ENCODE data around the gene CDS2. TPM values are rescaled to one million over a fixed set of nuclear protein-coding genes. Genes with fewer than 3 reads are reported as not detected.

CDS2 gene
- total and polyA plus RNA-seq, 2 of the 13 experiments (the other 11 are each of a cell fraction or from before 2014, with no cell fraction given): 81.3 to 153 TPM

DNA sequence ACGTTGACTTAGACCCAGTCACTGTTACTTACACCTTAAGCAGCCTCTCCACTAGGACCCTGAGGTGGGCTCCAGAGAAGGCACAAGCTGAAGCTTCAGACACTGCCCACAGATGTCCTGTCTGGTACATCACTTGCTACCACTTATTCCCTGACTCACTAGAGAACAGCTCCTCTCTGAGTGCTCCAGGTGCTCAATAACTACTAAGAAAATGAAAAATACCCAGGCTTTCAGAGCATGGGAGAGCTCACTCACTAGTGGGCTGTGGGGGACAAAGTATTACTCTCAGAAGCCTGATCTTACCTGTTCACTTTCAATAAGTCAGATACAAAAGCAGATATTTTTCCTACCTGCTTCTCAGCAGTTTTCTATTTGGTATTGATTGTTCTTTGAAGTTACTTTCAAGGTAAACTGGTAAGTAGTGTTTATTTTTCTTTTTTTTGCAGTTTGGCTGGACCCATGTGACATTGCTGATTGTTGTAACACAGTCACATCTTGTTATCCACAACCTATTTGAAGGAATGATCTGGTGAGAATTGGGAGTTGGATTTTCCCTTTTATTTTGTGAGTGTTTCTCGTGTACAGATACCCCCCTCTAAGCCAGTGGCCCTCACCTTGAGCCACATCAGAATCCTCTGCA lies 55.9 kb downstream of the CDS2 start:
- Histone ChIP-seq H3K4me2 (ENCODE audit: low read depth, low read length) (no peak overlapping the region), H3K27me3 (ENCODE audit: control insufficient read depth in 1 of 2, insufficient read depth in 2 of 2, low read length in 2 of 2) (no peaks in the 10 kb centered on the region), H3K27ac (ENCODE audit: extremely low read length, insufficient read depth, low read length) (peak overlapping the region; percentile 0), H3K4me1 (ENCODE audit: insufficient read depth, low read length) (peaks cover 27% of the 10 kb centered on the region), H2AFZ (ENCODE audit: low read length) (no peak overlapping the region), H3K9me3 (ENCODE audit: low read length) (no peaks in the 10 kb centered on the region), H3K9ac (ENCODE audit: insufficient read depth, low read depth, low read length) (no peak overlapping the region), H3K79me2 (ENCODE audit: insufficient read depth, low read length) (no peaks in the 10 kb centered on the region), H3K4me3 (replicated peaks in 1 of 3; ENCODE audit: insufficient read depth in 1 of 3, low read depth in 2 of 3, low read length in 3 of 3) (no peak overlapping the region), H3K36me3 (replicated peaks in 1 of 2; ENCODE audit: control insufficient read depth in 1 of 2, insufficient read depth in 2 of 2, low read length in 2 of 2) (peaks cover 31 to 90% of the 10 kb centered on the region in 2 experiments), H4K20me1 (ENCODE audit: insufficient read depth, low read length) (no peaks in the 10 kb centered on the region)
- POLR2A ChIA-PET: interaction anchor here (2.6 to 3.0 kb wide), 2 partner anchors 56 to 63 kb away, joined by 11 to 14 read pairs; partner anchors contain the start of genes CDS2 and PCNA
- in situ Hi-C loops (cut with HindIII; ENCODE audit: extremely low pct_ligation_motif_present, low pct_unique_long_range_greater_than_20kb): no loop called here
- no peak for DNase-seq (ENCODE audit: low spot score)
- no TSS peak for BruUV-seq (replicated peaks)
- CTCF ChIA-PET (ENCODE audit: low intra/inter-chr PET ratio, low total read pairs): no interaction called here
- ATAC-seq: no peak
- intact Hi-C loops (cut with micrococcal nuclease; ENCODE audit: unreplicated experiment): no loop called here
- WGBS (ENCODE audit: low lambda C conversion rate): 99% methylated on average over 2 of the region's 2 CpGs
- no peak for FAIRE-seq
- TF ChIP-seq, protein P1, sequence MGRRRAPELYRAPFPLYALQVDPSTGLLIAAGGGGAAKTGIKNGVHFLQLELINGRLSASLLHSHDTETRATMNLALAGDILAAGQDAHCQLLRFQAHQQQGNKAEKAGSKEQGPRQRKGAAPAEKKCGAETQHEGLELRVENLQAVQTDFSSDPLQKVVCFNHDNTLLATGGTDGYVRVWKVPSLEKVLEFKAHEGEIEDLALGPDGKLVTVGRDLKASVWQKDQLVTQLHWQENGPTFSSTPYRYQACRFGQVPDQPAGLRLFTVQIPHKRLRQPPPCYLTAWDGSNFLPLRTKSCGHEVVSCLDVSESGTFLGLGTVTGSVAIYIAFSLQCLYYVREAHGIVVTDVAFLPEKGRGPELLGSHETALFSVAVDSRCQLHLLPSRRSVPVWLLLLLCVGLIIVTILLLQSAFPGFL (CRISPR knock-in tag; IDR thresholded peaks at IDR 0.05): no peak
- TF ChIP-seq SP1 (IDR thresholded peaks at IDR 0.05) (no peak), SP1 (CRISPR knock-in tag; IDR thresholded peaks at IDR 0.05) (no peak), RARA (CRISPR knock-in tag; IDR thresholded peaks at IDR 0.05) (peak; percentile 37; the same call in 1 of the 2 replicates), IKZF1 (IDR thresholded peaks at IDR 0.05) (no peak), FOXP1 (IDR thresholded peaks at IDR 0.05) (no peak), FOXP1 (CRISPR knock-in tag; IDR thresholded peaks at IDR 0.05) (peak; percentile 37; the same call in 1 of the 2 replicates), GTF3A (CRISPR knock-in tag; conservative IDR thresholded peaks at IDR 0.05) (no peak), FOXA3 (CRISPR knock-in tag; IDR thresholded peaks at IDR 0.05) (no peak), KDM4B (CRISPR knock-in tag; IDR thresholded peaks at IDR 0.05) (no peak), MEF2D (CRISPR knock-in tag; IDR thresholded peaks at IDR 0.05) (no peak)
- TF ChIP-seq, protein P2, sequence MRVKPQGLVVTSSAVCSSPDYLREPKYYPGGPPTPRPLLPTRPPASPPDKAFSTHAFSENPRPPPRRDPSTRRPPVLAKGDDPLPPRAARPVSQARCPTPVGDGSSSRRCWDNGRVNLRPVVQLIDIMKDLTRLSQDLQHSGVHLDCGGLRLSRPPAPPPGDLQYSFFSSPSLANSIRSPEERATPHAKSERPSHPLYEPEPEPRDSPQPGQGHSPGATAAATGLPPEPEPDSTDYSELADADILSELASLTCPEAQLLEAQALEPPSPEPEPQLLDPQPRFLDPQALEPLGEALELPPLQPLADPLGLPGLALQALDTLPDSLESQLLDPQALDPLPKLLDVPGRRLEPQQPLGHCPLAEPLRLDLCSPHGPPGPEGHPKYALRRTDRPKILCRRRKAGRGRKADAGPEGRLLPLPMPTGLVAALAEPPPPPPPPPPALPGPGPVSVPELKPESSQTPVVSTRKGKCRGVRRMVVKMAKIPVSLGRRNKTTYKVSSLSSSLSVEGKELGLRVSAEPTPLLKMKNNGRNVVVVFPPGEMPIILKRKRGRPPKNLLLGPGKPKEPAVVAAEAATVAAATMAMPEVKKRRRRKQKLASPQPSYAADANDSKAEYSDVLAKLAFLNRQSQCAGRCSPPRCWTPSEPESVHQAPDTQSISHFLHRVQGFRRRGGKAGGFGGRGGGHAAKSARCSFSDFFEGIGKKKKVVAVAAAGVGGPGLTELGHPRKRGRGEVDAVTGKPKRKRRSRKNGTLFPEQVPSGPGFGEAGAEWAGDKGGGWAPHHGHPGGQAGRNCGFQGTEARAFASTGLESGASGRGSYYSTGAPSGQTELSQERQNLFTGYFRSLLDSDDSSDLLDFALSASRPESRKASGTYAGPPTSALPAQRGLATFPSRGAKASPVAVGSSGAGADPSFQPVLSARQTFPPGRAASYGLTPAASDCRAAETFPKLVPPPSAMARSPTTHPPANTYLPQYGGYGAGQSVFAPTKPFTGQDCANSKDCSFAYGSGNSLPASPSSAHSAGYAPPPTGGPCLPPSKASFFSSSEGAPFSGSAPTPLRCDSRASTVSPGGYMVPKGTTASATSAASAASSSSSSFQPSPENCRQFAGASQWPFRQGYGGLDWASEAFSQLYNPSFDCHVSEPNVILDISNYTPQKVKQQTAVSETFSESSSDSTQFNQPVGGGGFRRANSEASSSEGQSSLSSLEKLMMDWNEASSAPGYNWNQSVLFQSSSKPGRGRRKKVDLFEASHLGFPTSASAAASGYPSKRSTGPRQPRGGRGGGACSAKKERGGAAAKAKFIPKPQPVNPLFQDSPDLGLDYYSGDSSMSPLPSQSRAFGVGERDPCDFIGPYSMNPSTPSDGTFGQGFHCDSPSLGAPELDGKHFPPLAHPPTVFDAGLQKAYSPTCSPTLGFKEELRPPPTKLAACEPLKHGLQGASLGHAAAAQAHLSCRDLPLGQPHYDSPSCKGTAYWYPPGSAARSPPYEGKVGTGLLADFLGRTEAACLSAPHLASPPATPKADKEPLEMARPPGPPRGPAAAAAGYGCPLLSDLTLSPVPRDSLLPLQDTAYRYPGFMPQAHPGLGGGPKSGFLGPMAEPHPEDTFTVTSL (CRISPR knock-in tag; IDR thresholded peaks at IDR 0.05; ENCODE audit: borderline replicate concordance): peak; percentile 32; the same call in 1 of the 2 replicates
- TF ChIP-seq, protein P3, sequence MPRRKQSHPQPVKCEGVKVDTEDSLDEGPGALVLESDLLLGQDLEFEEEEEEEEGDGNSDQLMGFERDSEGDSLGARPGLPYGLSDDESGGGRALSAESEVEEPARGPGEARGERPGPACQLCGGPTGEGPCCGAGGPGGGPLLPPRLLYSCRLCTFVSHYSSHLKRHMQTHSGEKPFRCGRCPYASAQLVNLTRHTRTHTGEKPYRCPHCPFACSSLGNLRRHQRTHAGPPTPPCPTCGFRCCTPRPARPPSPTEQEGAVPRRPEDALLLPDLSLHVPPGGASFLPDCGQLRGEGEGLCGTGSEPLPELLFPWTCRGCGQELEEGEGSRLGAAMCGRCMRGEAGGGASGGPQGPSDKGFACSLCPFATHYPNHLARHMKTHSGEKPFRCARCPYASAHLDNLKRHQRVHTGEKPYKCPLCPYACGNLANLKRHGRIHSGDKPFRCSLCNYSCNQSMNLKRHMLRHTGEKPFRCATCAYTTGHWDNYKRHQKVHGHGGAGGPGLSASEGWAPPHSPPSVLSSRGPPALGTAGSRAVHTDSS (CRISPR knock-in tag; conservative IDR thresholded peaks at IDR 0.05): no peak
- TF ChIP-seq, protein P4, sequence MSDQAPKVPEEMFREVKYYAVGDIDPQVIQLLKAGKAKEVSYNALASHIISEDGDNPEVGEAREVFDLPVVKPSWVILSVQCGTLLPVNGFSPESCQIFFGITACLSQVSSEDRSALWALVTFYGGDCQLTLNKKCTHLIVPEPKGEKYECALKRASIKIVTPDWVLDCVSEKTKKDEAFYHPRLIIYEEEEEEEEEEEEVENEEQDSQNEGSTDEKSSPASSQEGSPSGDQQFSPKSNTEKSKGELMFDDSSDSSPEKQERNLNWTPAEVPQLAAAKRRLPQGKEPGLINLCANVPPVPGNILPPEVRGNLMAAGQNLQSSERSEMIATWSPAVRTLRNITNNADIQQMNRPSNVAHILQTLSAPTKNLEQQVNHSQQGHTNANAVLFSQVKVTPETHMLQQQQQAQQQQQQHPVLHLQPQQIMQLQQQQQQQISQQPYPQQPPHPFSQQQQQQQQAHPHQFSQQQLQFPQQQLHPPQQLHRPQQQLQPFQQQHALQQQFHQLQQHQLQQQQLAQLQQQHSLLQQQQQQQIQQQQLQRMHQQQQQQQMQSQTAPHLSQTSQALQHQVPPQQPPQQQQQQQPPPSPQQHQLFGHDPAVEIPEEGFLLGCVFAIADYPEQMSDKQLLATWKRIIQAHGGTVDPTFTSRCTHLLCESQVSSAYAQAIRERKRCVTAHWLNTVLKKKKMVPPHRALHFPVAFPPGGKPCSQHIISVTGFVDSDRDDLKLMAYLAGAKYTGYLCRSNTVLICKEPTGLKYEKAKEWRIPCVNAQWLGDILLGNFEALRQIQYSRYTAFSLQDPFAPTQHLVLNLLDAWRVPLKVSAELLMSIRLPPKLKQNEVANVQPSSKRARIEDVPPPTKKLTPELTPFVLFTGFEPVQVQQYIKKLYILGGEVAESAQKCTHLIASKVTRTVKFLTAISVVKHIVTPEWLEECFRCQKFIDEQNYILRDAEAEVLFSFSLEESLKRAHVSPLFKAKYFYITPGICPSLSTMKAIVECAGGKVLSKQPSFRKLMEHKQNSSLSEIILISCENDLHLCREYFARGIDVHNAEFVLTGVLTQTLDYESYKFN (CRISPR knock-in tag; conservative IDR thresholded peaks at IDR 0.05): peak; percentile 48; the same call in 1 of the 2 replicates

All from HepG2 (cell line).